Activated CD8-positive, alpha-beta T cell treated with anti-CD3 and anti-CD28 coated beads, Interleukin-2, amount 10 ng/mL, durations not matched to agents 7 days and 5 days (primary cell): ENCODE results near the gene WLS. TPM values are rescaled to one million over a fixed set of nuclear protein-coding genes. Genes with fewer than 3 reads are reported as not detected.
A peak's percentile ranks its signal among the peaks of the same experiment; 100 is the strongest.

Source experiments
- ATAC-seq: fragments of 150-1000 bp; cut with Tn5 transposase; one replicate; pipeline ENCODE4 v1.10.0; 2021; ENCODE audit warnings: moderate library complexity
- CTCF ChIA-PET: fragments of 350-600 bp; sonication (Branson Sonifier 250); formaldehyde crosslinking; loops from one replicate; lab custom pipeline; 2021; ENCODE audit warnings: antibody characterized with exemption; lab: Charles Lee
- POLR2A ChIA-PET: fragments of 350-600 bp; sonication (Branson Sonifier 250); formaldehyde crosslinking; loops from one replicate; lab custom pipeline; 2021; ENCODE audit warnings: antibody characterized with exemption; lab: Charles Lee
- DNase-seq: peaks from one replicate; pipeline ENCODE4 v3.0.0-alpha.2; 2020
- H3K27ac Mint-ChIP-seq: one replicate; pipeline ENCODE4 v1.8.0; 2021; ENCODE audit warnings: mild to moderate bottlenecking, mixed read lengths
- H3K27me3 Mint-ChIP-seq: one replicate; pipeline ENCODE4 v1.8.0; 2021; ENCODE audit warnings: low read depth, mixed read lengths
- H3K36me3 Mint-ChIP-seq: one replicate; pipeline ENCODE4 v1.8.0; 2021; ENCODE audit warnings: low read depth, mixed read lengths
- H3K4me1 Mint-ChIP-seq: one replicate; pipeline ENCODE4 v1.8.0; 2021; ENCODE audit warnings: low read depth, mixed read lengths
- H3K4me3 Mint-ChIP-seq: one replicate; pipeline ENCODE4 v1.8.0; 2021; ENCODE audit warnings: mild to moderate bottlenecking, mixed read lengths
- H3K9me3 Mint-ChIP-seq: one replicate; pipeline ENCODE4 v1.8.0; 2022; ENCODE audit warnings: mixed read lengths; ENCODE audit not compliant: insufficient read depth
- total RNA-seq, 2 experiments: library from RNA; stranded (reverse); gene quantifications; one replicate each; pipeline ENCODE4 v1.2.3, GENCODE V29; 2021

Gene WLS
- total RNA-seq, 2 experiments from 2014 or later = not detected

DNA sequence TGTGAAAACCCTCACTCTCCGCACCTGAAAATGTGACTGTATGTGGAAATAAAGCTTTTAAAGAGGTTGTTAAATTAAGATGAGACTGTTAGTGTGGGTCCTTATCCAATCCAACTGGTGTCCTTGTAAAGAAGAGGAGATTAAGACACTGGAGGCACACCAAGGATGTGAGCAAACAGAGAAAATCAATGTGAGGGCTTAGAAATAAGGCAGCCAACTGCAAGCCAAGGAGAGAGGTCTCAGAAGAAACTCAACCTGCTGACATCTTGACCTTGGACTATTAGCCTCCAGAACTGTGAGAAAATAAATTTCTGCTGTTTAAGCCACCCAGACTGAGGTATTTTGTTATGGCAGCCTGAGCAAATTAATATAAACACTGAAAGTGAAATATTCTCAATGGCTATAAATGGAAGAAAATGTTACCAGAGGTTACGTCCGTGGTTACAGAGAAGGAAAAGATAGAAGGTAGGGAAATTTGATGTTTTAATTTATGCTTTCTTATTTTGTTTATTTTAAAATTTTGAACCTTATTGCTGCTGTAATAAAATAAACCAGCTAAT is 22.4 kb upstream of the WLS start:
- H3K36me3 Mint-ChIP-seq = no peaks in the 10 kb centered on the region
- no peak overlapping the region for H3K4me3 Mint-ChIP-seq
- H3K27ac Mint-ChIP-seq = no peak overlapping the region
- no peaks in the 10 kb centered on the region for H3K4me1 Mint-ChIP-seq
- H3K27me3 Mint-ChIP-seq = no peaks in the 10 kb centered on the region
- ChIA-PET CTCF (no interaction called here), POLR2A (no interaction called here)
- no peaks in the 10 kb centered on the region for H3K9me3 Mint-ChIP-seq
- DNase-seq = no peak
- ATAC-seq = no peak

DNA sequence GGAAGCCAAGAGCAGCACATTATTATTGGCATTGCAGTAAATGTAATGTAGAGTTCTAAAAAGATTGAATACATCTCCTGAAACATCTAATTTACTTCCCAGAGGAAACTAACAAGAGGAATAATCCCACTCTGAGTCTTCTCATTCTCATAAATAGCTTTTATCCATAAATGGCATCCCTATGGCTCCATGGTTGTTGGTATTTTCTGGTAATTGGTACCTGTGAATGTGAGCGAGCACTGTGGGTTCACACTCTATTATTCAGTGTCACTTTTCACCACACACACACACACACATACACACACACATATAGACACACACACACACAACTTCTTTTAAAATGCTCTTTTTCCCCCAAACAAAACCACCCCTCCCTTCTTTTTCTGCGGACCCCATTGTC is 4.7 kb upstream of the WLS start:
- ATAC-seq (no peak), DNase-seq (no peak)
- H3K4me1 Mint-ChIP-seq = peaks cover 3% of the 10 kb centered on the region
- no peaks in the 10 kb centered on the region for H3K36me3 Mint-ChIP-seq
- ChIA-PET CTCF (no interaction called here), POLR2A (no interaction called here)
- H3K9me3 Mint-ChIP-seq = no peaks in the 10 kb centered on the region
- peaks cover 22% of the 10 kb centered on the region for H3K27me3 Mint-ChIP-seq
- no peak overlapping the region for H3K4me3 Mint-ChIP-seq
- H3K27ac Mint-ChIP-seq = no peak overlapping the region

DNA sequence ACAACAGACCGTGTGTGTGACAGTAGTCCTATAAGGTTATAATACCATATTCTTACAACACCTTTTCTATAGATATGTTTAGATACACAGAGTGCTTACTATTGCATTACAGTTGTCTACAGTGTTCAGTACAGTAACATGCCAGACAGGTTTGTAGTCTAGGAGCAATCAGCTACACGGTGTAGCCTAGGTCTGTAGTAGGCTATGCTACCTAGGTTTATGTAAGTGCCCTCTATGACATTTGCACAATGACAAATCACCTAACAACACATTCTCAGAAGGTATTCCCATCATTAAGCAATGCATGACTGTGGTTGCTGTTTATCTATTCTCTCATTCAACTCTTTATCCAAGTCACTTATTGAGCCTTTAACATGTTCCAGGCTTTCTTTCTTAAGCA is 1.8 kb upstream of the WLS start:
- no peaks in the 10 kb centered on the region for H3K9me3 Mint-ChIP-seq
- peaks cover 47% of the 10 kb centered on the region for H3K27me3 Mint-ChIP-seq
- no peak for ATAC-seq
- no peak for DNase-seq
- ChIA-PET POLR2A (no interaction called here), CTCF (no interaction called here)
- peaks cover 8% of the 10 kb centered on the region for H3K4me1 Mint-ChIP-seq
- no peak overlapping the region for H3K27ac Mint-ChIP-seq
- H3K4me3 Mint-ChIP-seq = no peak overlapping the region
- no peaks in the 10 kb centered on the region for H3K36me3 Mint-ChIP-seq

DNA sequence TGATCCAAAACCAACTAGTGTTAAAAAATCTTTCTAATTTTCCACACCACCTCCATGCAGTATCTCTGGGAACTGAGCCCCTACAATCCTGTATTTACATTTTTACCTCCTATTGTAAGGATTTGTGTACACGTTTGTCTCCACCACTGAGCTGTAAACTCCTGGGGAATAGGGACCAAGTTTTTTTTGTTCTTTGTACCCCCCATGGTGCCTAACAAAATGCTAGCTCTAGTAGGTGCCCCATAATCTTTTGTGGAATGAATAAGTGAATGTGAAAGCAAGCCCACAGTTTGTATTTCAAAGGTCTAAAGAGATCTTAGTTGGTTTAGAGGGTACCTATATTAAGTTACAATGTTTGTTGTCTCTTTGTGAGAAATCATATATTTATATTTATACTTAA is 879 bp upstream of the WLS start:
- Mint-ChIP-seq H3K27ac (no peak overlapping the region), H3K27me3 (peaks cover 51% of the 10 kb centered on the region), H3K36me3 (no peaks in the 10 kb centered on the region), H3K9me3 (no peaks in the 10 kb centered on the region), H3K4me3 (no peak overlapping the region), H3K4me1 (peaks cover 8% of the 10 kb centered on the region)
- no peak for ATAC-seq
- CTCF ChIA-PET = no interaction called here
- no peak for DNase-seq
- POLR2A ChIA-PET = no interaction called here

DNA sequence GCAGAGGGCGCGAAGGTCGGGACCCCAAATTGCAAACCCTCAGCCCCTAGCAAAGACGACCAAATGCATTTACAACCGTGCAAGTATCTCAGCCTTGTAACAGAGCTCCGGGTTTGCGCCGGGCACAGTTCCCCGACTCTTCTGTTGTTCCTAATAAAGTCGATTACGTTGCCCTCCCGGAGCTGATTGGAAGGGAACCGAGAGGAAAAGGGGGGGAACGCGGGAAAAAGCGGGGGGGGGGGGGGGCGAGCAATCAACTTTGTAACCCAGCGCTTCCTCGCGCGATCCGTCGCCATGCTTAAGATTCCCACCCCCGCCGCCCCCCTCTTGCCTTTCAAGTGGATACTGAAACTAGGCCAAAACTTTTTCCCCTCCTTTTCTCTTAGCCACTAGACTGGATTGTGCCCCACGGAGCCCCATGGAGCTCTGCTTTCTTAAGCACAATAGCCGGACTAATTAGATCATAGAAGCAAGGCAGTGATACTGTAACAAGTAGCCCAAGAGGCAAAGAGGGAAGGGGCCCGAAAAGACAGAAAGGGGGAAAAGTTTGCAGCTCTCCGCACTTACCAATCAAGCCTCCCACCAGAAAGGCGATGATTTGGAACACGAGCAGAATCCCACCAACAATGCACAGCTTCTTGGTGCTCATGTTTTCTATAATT is 565 bp downstream of the WLS start:
- CTCF ChIA-PET = no interaction called here
- no peak for DNase-seq
- peaks cover 8% of the 10 kb centered on the region for H3K4me1 Mint-ChIP-seq
- no peak overlapping the region for H3K4me3 Mint-ChIP-seq
- no peak for ATAC-seq
- H3K27ac Mint-ChIP-seq = no peak overlapping the region
- no peaks in the 10 kb centered on the region for H3K9me3 Mint-ChIP-seq
- no peaks in the 10 kb centered on the region for H3K36me3 Mint-ChIP-seq
- peaks cover 52% of the 10 kb centered on the region for H3K27me3 Mint-ChIP-seq
- POLR2A ChIA-PET = no interaction called here

DNA sequence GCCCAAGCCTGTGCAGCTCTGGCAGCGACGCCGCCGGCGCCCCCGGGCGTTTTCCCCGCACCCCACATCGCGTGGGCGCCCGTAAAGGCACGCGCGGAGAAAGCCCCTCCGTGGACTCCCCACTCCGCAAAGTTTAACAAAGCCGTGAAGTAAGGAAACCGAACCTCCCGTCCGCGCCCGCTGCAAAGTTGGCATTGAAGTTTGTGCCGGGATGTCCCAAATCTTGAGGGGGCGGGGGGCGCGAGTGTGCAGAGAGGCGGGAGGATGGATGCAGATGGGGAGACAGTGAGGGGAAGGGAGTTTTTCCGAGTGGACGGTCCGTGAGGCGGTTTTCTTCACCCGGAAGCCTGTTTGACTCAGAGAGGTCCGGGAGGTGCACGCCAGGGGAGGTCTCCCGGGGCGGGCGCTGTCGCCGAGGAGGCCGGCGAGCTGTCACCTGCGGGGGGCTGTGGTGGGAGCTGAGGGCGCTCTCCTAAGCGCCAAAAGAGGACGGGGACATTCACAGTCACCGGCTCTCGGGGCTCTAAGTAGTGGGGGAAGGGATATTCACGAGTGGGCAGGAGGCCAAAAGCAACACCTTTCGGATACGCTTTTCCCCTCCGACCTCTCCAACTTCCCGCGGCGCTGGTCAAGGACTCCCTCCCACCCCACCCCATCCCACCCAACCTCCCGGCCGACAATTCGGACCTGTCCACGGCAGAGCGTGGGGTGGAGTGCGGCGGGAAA is 1.3 kb downstream of the WLS start:
- no peak overlapping the region for H3K27ac Mint-ChIP-seq
- H3K27me3 Mint-ChIP-seq = peaks cover 52% of the 10 kb centered on the region

DNA sequence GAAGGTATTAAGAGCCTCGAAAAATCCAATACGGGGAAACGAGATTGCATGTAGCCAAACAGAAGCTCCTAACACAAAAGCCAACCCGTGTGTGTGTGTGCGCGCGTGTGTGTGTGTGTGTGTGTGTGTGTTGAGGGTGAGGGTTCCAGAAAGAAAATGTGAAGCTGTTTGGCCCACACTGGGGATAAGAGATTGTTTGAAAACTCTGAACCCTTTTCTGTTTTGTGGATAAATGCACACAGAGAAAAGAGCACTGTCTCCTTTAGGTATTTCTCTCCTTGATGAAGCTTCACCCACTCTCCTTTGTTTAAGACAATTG is 1.9 kb downstream of the WLS start:
- no peaks in the 10 kb centered on the region for H3K36me3 Mint-ChIP-seq
- peaks cover 52% of the 10 kb centered on the region for H3K27me3 Mint-ChIP-seq
- POLR2A ChIA-PET = no interaction called here
- ATAC-seq (no peak), DNase-seq (no peak)
- H3K4me1 Mint-ChIP-seq = peaks cover 8% of the 10 kb centered on the region
- no peak overlapping the region for H3K27ac Mint-ChIP-seq
- no peaks in the 10 kb centered on the region for H3K9me3 Mint-ChIP-seq
- H3K4me3 Mint-ChIP-seq = peak overlapping the region; percentile 31
- CTCF ChIA-PET = no interaction called here

More for the DNA sequence above, 1.3 kb downstream of the WLS start:
- peak overlapping the region; percentile 31 for H3K4me3 Mint-ChIP-seq
- ChIA-PET POLR2A (no interaction called here), CTCF (no interaction called here)
- peaks cover 8% of the 10 kb centered on the region for H3K4me1 Mint-ChIP-seq
- DNase-seq = no peak
- H3K9me3 Mint-ChIP-seq = no peaks in the 10 kb centered on the region
- peak; percentile 42 for ATAC-seq
- no peaks in the 10 kb centered on the region for H3K36me3 Mint-ChIP-seq

DNA sequence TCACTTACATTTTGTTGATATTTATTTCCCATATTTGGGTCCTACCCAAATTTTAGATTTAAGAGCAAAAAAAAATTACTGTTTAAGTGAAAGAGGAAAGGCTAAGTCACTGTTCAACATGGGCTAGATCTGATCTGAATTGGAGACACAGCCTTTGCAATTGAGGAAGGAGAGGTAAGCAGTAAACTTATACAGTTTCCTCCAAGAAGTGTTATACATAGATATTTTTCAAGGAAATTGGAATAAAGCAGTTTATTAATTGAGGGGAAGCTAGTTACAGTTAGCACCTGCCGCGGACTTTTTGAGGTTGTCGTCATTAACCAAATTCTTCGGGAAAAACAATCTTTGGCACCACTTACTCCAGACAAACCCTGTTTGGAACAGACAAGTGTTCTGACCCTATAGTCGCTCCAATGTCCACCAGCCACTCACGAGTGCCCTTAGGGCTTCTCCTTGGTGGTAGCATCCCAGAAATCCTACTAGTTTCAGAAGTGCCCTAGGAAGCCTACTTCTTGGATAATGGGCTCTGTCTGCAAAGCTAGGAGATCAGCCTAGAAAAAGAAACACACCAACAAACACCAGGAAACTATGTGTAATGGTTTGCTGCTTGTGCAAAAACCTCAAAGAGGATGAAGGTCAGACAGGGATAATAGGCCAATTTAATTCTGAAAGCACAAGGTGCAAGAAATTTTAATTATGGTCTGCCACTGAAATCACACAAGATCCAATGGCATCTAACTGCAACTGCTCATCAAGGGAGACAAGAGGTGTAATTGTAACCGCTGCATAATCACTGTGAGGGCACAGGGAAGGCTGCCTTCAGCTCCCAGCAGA is 2.5 kb downstream of the WLS start:
- Mint-ChIP-seq H3K36me3 (no peaks in the 10 kb centered on the region), H3K4me1 (peaks cover 8% of the 10 kb centered on the region), H3K9me3 (no peaks in the 10 kb centered on the region), H3K4me3 (no peak overlapping the region), H3K27me3 (peaks cover 52% of the 10 kb centered on the region), H3K27ac (no peak overlapping the region)
- no peak for ATAC-seq
- CTCF ChIA-PET = no interaction called here
- no peak for DNase-seq
- POLR2A ChIA-PET = no interaction called here

DNA sequence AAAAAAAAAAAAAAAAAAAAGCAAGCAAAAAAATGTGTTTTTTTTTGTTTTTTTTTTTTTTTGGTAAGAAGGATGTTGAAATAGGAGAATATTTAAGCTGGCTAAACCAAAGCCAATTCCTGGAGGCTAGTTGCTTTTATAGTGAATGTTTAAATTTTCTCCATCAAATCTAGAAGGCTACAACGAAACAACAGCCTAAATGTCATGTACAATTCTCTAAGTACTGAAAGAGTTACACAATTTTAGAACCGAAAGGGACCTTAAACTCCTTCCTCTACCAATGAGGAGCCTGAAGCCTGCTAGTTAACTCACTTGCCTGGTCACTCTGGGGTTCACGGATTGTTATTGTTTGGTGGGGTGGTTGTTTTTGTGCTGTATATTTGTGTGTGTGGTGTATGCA is 3.5 kb downstream of the WLS start:
- H3K9me3 Mint-ChIP-seq = no peaks in the 10 kb centered on the region
- no peaks in the 10 kb centered on the region for H3K36me3 Mint-ChIP-seq
- ChIA-PET POLR2A (no interaction called here), CTCF (no interaction called here)
- ATAC-seq (no peak), DNase-seq (no peak)
- peaks cover 44% of the 10 kb centered on the region for H3K27me3 Mint-ChIP-seq
- H3K4me1 Mint-ChIP-seq = peaks cover 8% of the 10 kb centered on the region
- H3K4me3 Mint-ChIP-seq = no peak overlapping the region
- no peak overlapping the region for H3K27ac Mint-ChIP-seq

DNA sequence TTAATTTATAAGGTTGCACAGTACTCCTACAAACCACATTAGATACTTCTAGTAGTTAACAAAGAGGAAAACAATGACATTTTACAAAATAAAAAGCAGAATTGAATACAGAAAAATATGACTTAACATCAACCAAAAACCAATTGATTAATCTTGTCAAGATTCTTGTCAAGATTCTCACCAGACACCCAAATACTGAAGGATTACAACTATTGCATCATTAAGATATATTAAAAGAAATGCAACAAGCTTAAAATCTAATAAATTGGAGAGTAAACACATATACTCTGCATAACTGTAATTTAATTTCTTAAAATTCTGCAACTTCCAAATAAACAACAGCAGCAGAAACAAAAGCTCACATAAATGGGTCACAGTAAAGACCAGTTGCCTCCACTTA is 4.7 kb downstream of the WLS start:
- Mint-ChIP-seq H3K4me3 (no peak overlapping the region), H3K27ac (no peak overlapping the region), H3K4me1 (peaks cover 6% of the 10 kb centered on the region), H3K36me3 (no peaks in the 10 kb centered on the region), H3K27me3 (peaks cover 33% of the 10 kb centered on the region), H3K9me3 (no peaks in the 10 kb centered on the region)
- ATAC-seq = no peak
- no peak for DNase-seq
- ChIA-PET CTCF (no interaction called here), POLR2A (no interaction called here)

DNA sequence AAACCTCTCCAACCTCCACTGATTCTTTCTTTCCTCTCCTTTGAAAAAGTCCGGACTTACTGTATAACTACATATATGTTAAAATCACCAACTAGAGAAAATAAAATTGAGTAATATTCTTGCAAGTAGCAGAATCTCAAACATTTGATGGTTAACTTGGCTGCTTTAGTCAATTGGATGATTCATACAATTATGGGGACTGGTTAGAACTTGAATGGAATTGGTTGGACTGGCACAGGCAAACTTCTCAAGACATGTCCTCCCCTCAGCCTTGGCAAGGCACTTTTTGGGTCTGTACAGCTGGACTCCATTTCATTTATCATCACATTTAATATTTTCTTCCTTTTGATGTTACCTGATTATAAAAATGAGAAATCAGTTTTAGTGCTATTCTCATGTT is 6.5 kb downstream of the WLS start:
- ATAC-seq = no peak
- H3K36me3 Mint-ChIP-seq = no peaks in the 10 kb centered on the region
- ChIA-PET POLR2A (no interaction called here), CTCF (no interaction called here)
- no peaks in the 10 kb centered on the region for H3K9me3 Mint-ChIP-seq
- no peak for DNase-seq
- H3K27ac Mint-ChIP-seq = no peak overlapping the region
- H3K27me3 Mint-ChIP-seq = peaks cover 22% of the 10 kb centered on the region
- no peak overlapping the region for H3K4me3 Mint-ChIP-seq
- H3K4me1 Mint-ChIP-seq = peaks cover 2% of the 10 kb centered on the region

DNA sequence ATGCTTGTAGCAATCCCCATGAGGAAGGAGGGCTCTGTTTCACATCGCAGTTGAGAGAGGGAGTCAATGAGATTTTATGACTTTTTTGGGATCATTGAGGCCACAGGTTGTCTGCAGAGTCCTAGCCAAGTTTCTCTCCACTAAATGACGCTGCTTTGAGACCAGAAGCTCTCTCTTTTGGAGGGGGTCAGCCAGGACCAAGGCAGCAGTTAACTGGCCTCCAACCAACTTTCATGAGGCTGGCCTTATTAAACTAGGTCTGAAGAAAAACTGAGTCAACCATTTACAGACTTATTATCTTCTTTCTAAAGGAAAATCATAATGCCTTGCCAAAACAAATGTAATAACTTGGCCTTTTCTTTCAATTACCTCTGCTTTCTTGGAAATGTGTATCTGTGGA is 8.6 kb downstream of the WLS start:
- no peak overlapping the region for H3K4me3 Mint-ChIP-seq
- H3K27me3 Mint-ChIP-seq = peaks cover 2% of the 10 kb centered on the region
- H3K9me3 Mint-ChIP-seq = no peaks in the 10 kb centered on the region
- CTCF ChIA-PET = no interaction called here
- no peaks in the 10 kb centered on the region for H3K36me3 Mint-ChIP-seq
- POLR2A ChIA-PET = no interaction called here
- H3K27ac Mint-ChIP-seq = no peak overlapping the region
- no peaks in the 10 kb centered on the region for H3K4me1 Mint-ChIP-seq
- DNase-seq (no peak), ATAC-seq (no peak)
